UCSD-AML1 (cell line): Measurements from ENCODE around the gene HYOU1.
"Not testable (repeated sequence)": the region's sequence is repeated elsewhere in the genome, so short reads cannot be mapped to it uniquely, and the experiment has no call there.

Experiments used
- DNase-seq: peaks from one replicate; lab custom pipeline; 2025; ENCODE audit not compliant: unreplicated experiment; lab: John Stamatoyannopoulos, UW

HYOU1 gene, protein sequence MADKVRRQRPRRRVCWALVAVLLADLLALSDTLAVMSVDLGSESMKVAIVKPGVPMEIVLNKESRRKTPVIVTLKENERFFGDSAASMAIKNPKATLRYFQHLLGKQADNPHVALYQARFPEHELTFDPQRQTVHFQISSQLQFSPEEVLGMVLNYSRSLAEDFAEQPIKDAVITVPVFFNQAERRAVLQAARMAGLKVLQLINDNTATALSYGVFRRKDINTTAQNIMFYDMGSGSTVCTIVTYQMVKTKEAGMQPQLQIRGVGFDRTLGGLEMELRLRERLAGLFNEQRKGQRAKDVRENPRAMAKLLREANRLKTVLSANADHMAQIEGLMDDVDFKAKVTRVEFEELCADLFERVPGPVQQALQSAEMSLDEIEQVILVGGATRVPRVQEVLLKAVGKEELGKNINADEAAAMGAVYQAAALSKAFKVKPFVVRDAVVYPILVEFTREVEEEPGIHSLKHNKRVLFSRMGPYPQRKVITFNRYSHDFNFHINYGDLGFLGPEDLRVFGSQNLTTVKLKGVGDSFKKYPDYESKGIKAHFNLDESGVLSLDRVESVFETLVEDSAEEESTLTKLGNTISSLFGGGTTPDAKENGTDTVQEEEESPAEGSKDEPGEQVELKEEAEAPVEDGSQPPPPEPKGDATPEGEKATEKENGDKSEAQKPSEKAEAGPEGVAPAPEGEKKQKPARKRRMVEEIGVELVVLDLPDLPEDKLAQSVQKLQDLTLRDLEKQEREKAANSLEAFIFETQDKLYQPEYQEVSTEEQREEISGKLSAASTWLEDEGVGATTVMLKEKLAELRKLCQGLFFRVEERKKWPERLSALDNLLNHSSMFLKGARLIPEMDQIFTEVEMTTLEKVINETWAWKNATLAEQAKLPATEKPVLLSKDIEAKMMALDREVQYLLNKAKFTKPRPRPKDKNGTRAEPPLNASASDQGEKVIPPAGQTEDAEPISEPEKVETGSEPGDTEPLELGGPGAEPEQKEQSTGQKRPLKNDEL

GRCh38 chr11:119057000-119057769, at the start of gene HYOU1:
HYOU1 (minus strand) TSS chr11:119057205; CDS start chr11:119056160, 1,045 bp downstream.
- DNase-seq: peak; percentile 98

GRCh38 chr11:119103793-119104192, 46.8 kb upstream of the HYOU1 start:
- no peak for DNase-seq

DNA sequence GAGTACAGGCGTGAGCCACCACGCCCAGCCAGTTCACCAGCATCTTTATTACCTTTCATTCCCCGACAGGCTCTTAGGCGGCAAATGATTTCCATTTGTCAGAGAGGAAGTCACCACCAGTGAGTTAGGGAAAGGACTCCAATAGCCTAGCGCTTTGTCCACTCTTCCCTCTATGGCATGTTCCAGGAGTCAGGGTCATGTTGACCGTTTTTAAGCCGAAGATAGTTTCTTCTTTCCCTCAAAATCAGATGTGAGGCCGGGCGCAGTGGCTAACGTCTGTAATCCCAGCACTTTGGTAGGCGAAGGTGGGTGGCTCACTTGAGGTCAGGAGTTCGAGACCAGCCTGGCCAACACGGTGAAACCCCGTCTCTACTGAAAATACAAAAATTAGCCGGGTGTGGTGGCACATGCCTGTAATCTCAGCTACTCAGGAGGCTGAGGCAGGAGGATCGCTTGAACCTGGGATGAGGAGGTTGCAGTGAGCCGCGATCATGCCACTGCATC, 46.2 kb upstream of the HYOU1 start:
- not testable (repeated sequence) for DNase-seq

GRCh38 chr11:119101759-119102423, 44.9 kb upstream of the HYOU1 start, which contains the start of gene DPAGT1:
DPAGT1 (minus strand) TSS chr11:119101853; CDS start chr11:119101655, 198 bp downstream.
- peak; percentile 85 for DNase-seq

- DNase-seq: peak; percentile 65
These were observed 44.2 kb upstream of the HYOU1 start for GRCh38 chr11:119100994-119101758.

DNA sequence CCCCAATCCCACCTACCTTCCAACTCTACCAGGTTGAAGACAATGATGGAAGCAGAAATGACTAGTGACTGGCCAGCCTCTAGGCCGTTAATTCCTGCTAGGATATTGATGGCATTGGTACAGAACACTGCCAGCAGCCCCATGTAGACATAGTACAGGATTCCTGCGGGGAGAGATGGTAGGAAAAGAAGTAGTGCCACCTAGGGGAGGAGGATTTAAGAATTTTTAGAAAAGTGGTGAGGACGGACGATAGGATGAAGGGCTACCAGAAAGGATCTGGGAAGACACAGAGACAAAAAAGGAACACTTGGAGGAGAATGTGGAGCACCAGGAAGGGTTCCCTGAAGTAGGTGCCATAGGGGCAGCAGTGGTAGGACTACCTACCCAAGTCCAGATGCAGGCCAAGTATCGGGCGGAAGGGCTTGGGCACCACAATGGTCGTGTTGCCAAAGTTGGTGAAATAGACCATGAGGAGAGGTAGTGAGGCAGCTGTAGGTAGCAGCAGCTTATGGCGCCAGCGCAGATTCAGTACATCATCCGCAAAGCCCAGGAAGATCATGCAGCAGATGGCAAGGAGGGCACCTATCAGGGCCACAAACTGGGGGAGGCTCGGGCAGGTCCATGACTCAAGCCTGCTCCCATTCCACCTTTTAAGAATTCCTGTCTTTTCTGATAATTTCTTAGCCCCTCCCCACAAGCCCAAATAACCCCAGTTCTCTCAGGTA, 43.4 kb upstream of the HYOU1 start:
- DNase-seq: no peak

DNA sequence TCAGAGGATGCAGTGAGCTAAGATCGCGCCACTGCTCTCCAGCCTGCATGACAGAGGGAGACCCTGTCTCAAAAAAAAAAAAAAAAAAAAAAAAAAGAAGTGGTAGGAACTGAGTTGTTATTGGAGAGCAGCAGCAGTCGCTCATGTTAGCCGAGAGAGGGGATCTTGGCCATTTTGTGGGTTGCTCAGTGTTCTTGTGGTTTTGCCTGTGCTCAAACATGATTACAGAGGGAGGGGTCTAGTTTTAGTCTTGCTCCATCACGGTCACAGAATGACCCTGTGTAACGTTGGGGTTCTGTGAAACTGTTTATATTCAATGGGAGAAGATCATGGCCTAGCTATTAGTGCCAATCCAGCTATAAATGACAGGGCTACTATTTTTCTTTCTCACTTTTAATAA, 42.7 kb upstream of the HYOU1 start:
- DNase-seq: no peak

DNA sequence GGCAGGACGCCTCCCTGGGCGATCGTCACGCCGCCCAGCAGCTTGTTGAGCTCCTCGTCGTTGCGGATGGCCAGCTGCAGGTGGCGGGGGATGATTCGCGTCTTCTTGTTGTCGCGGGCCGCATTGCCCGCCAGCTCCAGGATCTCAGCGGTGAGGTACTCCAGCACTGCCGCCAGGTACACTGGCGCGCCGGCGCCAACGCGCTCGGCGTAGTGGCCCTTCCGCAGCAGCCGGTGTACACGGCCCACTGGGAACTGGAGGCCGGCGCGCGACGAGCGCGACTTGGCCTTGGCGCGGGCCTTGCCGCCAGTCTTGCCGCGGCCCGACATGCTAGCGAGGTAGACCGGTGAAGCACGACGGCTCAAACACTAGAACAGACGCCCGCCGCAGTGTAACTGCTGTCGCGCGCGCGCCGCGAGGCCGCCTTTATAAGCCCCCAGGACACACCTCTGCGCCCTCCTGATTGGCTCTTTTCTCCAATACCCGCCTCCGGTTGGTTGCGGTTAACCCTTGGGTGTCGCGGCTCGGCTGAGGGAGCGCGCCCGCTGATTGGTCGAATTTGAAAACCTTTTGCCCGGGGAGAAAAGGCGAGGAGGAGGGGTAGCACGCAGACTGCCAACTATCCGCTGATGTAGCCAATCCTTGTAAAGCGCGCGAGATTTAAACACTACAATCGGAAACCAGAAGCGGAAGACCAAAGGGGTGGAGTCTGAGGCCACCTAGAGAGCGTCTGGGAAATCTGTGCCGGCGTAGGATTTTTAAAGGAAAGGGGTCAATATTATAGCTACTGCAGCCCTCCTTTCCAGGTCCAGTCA, 38.3 kb upstream of the HYOU1 start:
- peak; percentile 98 for DNase-seq

DNA sequence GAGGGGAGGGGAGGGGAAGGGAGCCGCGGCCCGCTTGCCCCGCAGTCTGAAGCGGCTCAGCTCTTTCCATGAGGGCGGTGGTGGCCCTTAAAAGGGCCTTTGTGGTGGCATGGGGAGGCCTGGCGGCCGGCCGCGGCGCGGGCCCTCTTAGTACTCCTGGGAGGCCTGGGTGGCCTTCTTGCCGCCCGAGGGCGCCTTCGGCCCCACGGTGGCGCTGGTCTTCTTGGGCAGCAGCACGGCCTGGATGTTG, 37.7 kb upstream of the HYOU1 start:
- DNase-seq: peak; percentile 85

DNA sequence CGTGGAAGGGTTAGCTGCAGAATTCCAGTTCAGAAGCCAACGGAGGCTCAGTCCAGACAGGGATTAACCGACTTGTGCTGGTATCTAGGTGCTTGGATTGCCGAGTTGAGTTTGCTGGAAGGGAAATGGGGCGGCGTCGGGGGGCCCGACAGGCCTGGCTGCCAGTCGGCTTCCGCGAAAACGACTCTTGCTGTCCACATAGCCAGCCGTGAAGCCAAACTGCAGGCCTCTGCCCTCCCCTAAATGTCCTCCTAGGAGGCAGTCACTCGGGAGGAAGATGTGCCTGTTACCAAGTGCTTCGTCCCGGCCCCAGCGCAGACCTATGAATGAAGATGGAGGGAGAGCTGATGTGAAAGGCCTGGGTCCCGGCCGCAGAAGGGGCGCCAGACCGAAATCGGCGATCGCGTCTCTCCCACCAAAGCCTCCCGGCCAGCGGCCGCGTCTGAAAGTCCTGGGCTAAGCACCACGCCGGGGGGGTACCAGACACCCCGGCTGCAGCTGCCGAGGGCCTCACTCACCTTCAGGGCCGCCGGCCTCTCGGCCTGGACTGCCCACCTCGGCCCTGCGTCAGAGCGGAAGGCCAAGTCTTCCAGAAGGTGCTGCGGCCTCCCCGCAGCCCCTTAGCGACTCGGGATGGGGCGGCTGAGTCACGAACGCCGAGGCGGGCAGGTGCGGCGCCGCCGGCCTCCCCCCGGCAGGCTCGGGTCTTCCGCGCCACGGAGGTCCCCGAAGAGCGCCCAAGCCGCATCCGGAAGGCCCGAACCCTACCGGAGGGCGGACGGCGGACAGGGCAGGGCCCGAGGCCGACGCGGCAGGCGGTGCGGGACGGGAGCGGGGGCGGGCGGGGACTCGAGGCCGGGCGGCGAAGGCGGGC, 37.2 kb upstream of the HYOU1 start:
- DNase-seq: peak; percentile 60

- no peak for DNase-seq
These were observed 36.2 kb upstream of the HYOU1 start for GRCh38 chr11:119092880-119093842.

DNA sequence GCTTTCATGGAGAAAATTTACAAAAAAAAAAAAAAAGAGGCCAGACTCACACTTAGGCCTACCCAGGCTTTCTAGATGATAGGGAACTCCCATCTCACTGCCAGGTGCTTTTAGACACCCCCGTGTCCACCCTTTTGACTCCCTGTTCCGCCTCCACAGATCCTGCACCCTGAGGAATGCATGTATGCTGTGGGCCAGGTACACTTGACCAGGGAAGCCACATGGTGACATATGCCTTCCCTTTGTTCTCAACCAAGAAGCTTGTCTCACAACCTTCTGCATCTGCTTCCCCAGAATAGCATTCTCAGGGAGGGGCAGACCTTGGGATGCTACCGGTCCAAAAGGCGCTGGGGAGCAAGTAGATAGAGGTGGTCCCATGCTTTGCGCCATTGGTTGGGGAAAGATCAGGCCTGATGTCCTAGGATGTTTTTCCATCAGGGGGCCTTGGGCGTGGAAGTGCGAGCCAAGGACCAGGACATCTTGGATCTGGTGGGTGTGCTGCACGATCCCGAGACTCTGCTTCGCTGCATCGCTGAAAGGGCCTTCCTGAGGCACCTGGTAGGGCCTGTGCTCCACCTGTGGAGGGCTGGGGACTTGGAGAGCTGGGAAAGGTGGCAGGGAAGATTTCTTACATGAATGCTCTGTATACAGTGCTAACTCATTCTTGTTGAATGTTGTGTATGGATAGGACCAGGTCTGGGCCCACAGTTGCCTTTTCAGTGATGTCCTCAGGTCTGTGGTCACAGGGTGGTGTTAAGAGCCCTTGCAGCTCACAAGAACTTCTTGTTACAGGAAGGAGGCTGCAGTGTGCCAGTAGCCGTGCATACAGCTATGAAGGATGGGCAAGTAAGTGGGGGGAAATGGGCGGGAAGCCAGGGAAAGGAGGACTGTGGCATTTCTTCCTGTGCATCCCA, 35.2 kb upstream of the HYOU1 start:
- no peak for DNase-seq

GRCh38 chr11:119091178-119091577, 34.2 kb upstream of the HYOU1 start:
- no peak for DNase-seq

DNA sequence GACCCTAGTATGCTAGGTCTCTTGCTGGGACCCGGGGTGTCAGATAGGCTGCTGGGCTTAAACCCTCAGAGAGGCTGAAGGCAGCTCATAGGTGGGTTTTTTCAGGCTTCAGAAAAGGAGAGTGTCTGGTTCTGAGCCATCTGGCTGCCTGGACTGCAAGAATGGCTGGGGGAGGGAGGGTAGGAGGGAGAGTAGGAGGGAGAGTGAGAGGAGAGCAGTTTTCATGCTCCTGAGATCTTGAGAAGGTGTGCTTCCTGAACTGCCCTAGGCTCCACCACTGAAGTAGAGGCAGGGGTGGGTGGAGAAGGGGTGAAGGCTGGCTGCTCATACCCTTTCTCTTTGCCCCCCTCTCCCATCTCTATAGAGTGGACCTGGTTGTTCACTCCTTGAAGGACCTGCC, 32.3 kb upstream of the HYOU1 start:
- no peak for DNase-seq

DNA sequence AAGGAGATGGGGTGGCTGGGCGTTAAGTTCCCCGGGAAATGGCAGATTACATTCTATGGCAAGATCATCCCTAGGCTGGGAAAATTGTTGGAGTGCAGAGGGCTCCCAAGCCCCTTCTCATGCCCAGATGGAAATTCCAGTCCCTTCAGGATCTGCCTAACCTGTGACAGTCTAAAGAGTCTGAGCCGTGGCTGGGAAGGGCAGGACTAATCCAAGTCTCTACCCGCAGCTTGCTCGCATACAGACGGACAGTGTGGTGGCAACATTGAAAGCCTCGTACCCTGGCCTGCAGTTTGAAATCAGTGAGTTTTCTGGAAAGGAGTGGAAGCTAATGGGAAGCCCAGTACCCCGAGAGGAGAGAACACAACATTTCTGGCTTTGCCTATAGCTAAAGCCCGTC, 31.4 kb upstream of the HYOU1 start:
- DNase-seq: no peak
